GM04504 (cell line): ENCODE measurements around the gene HNRNPH1.
"Not testable (repeated sequence)": the region's sequence is repeated elsewhere in the genome, so short reads cannot be mapped to it uniquely, and the experiment has no call there.

Experiments
- DNase-seq: peaks from one replicate; pipeline ENCODE4 v3.0.0-alpha.2; 2012; ENCODE audit warnings: low read depth

HNRNPH1 gene

GRCh38 chr5:179623003-179623905, at the start of gene HNRNPH1:
TSS of gene HNRNPH1 (minus strand) at chr5:179623671. CDS start at chr5:179623133, 538 bp downstream.
- DNase-seq: peak; percentile 97

- no peak for DNase-seq
Measured at GRCh38 chr5:179668391-179668790, 44.9 kb upstream of the HNRNPH1 start.

GRCh38 chr5:179661647-179662046, 38.2 kb upstream of the HNRNPH1 start:
- DNase-seq: not testable (repeated sequence)

- DNase-seq: not testable (repeated sequence)
Measured at GRCh38 chr5:179658179-179658856, 34.8 kb upstream of the HNRNPH1 start.

- not testable (repeated sequence) for DNase-seq
Measured at GRCh38 chr5:179657302-179658178, 34.1 kb upstream of the HNRNPH1 start.

GRCh38 chr5:179653135-179653534, 29.7 kb upstream of the HNRNPH1 start:
- not testable (repeated sequence) for DNase-seq

GRCh38 chr5:179650245-179650644, 26.8 kb upstream of the HNRNPH1 start:
- DNase-seq: not testable (repeated sequence)

- not testable (repeated sequence) for DNase-seq
Measured at GRCh38 chr5:179649166-179649703, 25.8 kb upstream of the HNRNPH1 start.

GRCh38 chr5:179648410-179648809, 24.9 kb upstream of the HNRNPH1 start:
- no peak for DNase-seq

GRCh38 chr5:179644766-179645165, 21.3 kb upstream of the HNRNPH1 start:
- DNase-seq: not testable (repeated sequence)

- DNase-seq: not testable (repeated sequence)
Measured at GRCh38 chr5:179643141-179643920, 19.9 kb upstream of the HNRNPH1 start.

GRCh38 chr5:179642626-179643025, 19.2 kb upstream of the HNRNPH1 start:
- not testable (repeated sequence) for DNase-seq

- not testable (repeated sequence) for DNase-seq
Measured at GRCh38 chr5:179641745-179642144, 18.3 kb upstream of the HNRNPH1 start.

GRCh38 chr5:179639296-179639695, 15.8 kb upstream of the HNRNPH1 start:
- DNase-seq: not testable (repeated sequence)

GRCh38 chr5:179634370-179635172, 11.1 kb upstream of the HNRNPH1 start:
- not testable (repeated sequence) for DNase-seq

GRCh38 chr5:179633501-179634369, 10.3 kb upstream of the HNRNPH1 start:
- DNase-seq: not testable (repeated sequence)

GRCh38 chr5:179624841-179625271, 1.4 kb upstream of the HNRNPH1 start:
- DNase-seq: no peak

- DNase-seq: peak; percentile 76
Measured at GRCh38 chr5:179623906-179624741, 653 bp upstream of the HNRNPH1 start.
